Measurements from ENCODE around the gene RMDN2. TPM values are rescaled to one million over a fixed set of nuclear protein-coding genes. Genes with fewer than 3 reads are reported as not detected.

The RMDN2 gene
- total RNA-seq, 2 experiments from 2014 or later: 2.0 to 2.9 TPM

GRCh38 chr2:38060236-38061018 is 135.3 kb downstream of the RMDN2 start:
- DNase-seq: no peak
- H3K4me3 Mint-ChIP-seq: no peak overlapping the region
- POLR2A ChIA-PET: no interaction called here
- H3K36me3 Mint-ChIP-seq (ENCODE audit: low read depth): no peaks in the 10 kb centered on the region
- H3K27me3 Mint-ChIP-seq: peaks cover 2% of the 10 kb centered on the region
- H3K9me3 Mint-ChIP-seq: no peaks in the 10 kb centered on the region
- CTCF ChIA-PET: interaction anchor here (0.7 kb wide), 1 partner anchor 9 kb away, joined by 3 read pairs; no protein-coding TSS in a partner anchor
- no peak overlapping the region for H3K27ac Mint-ChIP-seq
- peaks cover 5% of the 10 kb centered on the region for H3K4me1 Mint-ChIP-seq

DNA sequence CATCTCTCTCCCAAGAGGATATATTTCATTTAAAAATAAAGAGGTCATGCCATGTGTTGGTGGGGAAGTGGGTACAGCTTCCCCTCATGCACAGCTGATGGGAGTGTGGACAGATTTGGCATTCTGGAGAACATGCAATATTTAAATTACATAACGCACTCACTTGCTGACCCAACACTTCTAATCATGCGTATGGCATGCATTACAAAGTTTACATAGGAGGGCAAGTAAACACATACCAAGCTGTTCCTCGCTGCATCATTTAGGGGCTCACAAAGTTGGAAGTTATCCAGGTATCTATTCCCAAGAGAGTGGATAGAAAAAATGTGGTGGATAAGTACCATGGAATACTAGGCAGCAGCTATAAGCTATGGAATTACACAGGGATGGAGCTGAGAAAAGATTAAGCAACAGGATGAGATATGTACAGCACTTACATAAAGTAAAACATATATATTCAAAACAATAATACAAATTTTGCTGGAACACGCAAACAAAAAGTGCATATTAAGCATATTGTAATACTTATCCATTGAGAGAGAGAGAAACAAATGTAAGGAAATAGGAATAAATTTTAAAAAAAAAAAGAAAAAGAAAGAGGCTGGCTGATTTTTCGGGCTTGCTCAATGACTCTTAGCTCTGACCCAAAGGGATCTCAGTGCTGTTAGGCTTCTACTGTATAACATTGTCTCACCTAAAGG is 139.9 kb downstream of the RMDN2 start:
- no peak overlapping the region for H3K27ac Mint-ChIP-seq
- no peak overlapping the region for H3K4me3 Mint-ChIP-seq
- H3K27me3 Mint-ChIP-seq: peaks cover 3% of the 10 kb centered on the region
- H3K36me3 Mint-ChIP-seq (ENCODE audit: low read depth): no peaks in the 10 kb centered on the region
- no peak for DNase-seq
- ChIA-PET POLR2A (no interaction called here), CTCF (interaction anchor here (0.6 to 0.9 kb wide), 4 partner anchors 11 to 251 kb away, joined by 3 read pairs; partner anchors contain the start of gene CYP1B1)
- H3K9me3 Mint-ChIP-seq: no peaks in the 10 kb centered on the region
- H3K4me1 Mint-ChIP-seq: peaks cover 1% of the 10 kb centered on the region

GRCh38 chr2:38065502-38066135 is 140.5 kb downstream of the RMDN2 start:
- no peaks in the 10 kb centered on the region for H3K9me3 Mint-ChIP-seq

GRCh38 chr2:38066421-38067115 is 141.5 kb downstream of the RMDN2 start:
- POLR2A ChIA-PET: no interaction called here
- no peak for DNase-seq
- CTCF ChIA-PET: no interaction called here
- H3K4me3 Mint-ChIP-seq: no peak overlapping the region
- H3K4me1 Mint-ChIP-seq: peaks cover 3% of the 10 kb centered on the region
- peaks cover 5% of the 10 kb centered on the region for H3K36me3 Mint-ChIP-seq (ENCODE audit: low read depth)
- no peaks in the 10 kb centered on the region for H3K9me3 Mint-ChIP-seq
- H3K27me3 Mint-ChIP-seq: peaks cover 5% of the 10 kb centered on the region
- no peak overlapping the region for H3K27ac Mint-ChIP-seq

More at GRCh38 chr2:38065502-38066135, 140.5 kb downstream of the RMDN2 start:
- H3K27ac Mint-ChIP-seq: no peak overlapping the region
- peaks cover 3% of the 10 kb centered on the region for H3K27me3 Mint-ChIP-seq
- H3K4me3 Mint-ChIP-seq: no peak overlapping the region
- peaks cover 1% of the 10 kb centered on the region for H3K4me1 Mint-ChIP-seq
- POLR2A ChIA-PET: no interaction called here
- no peaks in the 10 kb centered on the region for H3K36me3 Mint-ChIP-seq (ENCODE audit: low read depth)
- DNase-seq: no peak
- CTCF ChIA-PET: interaction anchor here (0.6 to 0.9 kb wide), 4 partner anchors 11 to 250 kb away, joined by 3 read pairs; partner anchors contain the start of gene CYP1B1

Other genes with a start within 250 kb of the RMDN2 start
- gene CYP1B1, start 150.9 kb downstream of the RMDN2 start, total RNA-seq: 10 to 100 TPM; 13.8 to 15.4 TPM